ENCODE data around the gene COL15A1. TPM values are rescaled to one million over a fixed set of nuclear protein-coding genes. Genes with fewer than 3 reads are reported as not detected.

Gene COL15A1
- total and polyA plus RNA-seq, 2 of the 8 experiments (the other 6 are each of a cell fraction or from before 2014, with no cell fraction given): 0.12 to 0.15 TPM

- TF ChIP-seq SIX5 (IDR thresholded peaks at IDR 0.05; ENCODE audit: low read depth, low read length) (no peak), CEBPB (IDR thresholded peaks at IDR 0.05; ENCODE audit: low read depth, low read length) (no peak), CBX5 (IDR thresholded peaks at IDR 0.05; ENCODE audit: low read depth, low read length) (no peak), HDAC2 (IDR thresholded peaks at IDR 0.05; ENCODE audit: borderline replicate concordance in 1 of 2, low read depth in 2 of 2, low read length in 2 of 2) (no peak)
These were observed 95.9 kb downstream of the COL15A1 start (continued) for GRCh38 chr9:99039505-99040182.

All from H1 (cell line).